GM21381 (cell line): ENCODE data around the gene ETS1.

Experiments used
- ATAC-seq: cut with Tn5 transposase; IDR thresholded peaks from one replicate; pipeline ENCODE4 v1.9.1; 2021; ENCODE audit warnings: mild to moderate bottlenecking, moderate library complexity; ENCODE audit not compliant: unreplicated experiment

The ETS1 gene

GRCh38 chr11:128587415-128587814, at the start of gene ETS1:
ETS1 (minus strand) TSS chr11:128587558; CDS start chr11:128573130, 14,428 bp downstream.
- no peak for ATAC-seq

- ATAC-seq = no peak
Observed at GRCh38 chr11:128634395-128634794, 47.0 kb upstream of the ETS1 start.

GRCh38 chr11:128633384-128633965, 46.1 kb upstream of the ETS1 start:
- no peak for ATAC-seq

- no peak for ATAC-seq
Observed at GRCh38 chr11:128632141-128632791, 44.9 kb upstream of the ETS1 start.

GRCh38 chr11:128630367-128631230, 43.2 kb upstream of the ETS1 start:
- ATAC-seq = peak; percentile 49

- no peak for ATAC-seq
Observed at GRCh38 chr11:128629516-128630106, 42.3 kb upstream of the ETS1 start.

GRCh38 chr11:128628686-128629085, 41.3 kb upstream of the ETS1 start:
- ATAC-seq = peak; percentile 35

- ATAC-seq = peak; percentile 29
Observed at GRCh38 chr11:128628325-128628673, 40.9 kb upstream of the ETS1 start.

- ATAC-seq = peak; percentile 42
Observed at GRCh38 chr11:128627666-128628324, 40.4 kb upstream of the ETS1 start.

GRCh38 chr11:128626913-128627665, 39.7 kb upstream of the ETS1 start:
- no peak for ATAC-seq

- no peak for ATAC-seq
Observed at GRCh38 chr11:128625746-128626145, 38.4 kb upstream of the ETS1 start.

- no peak for ATAC-seq
Observed at GRCh38 chr11:128625326-128625725, 38.0 kb upstream of the ETS1 start.

- ATAC-seq = no peak
Observed at GRCh38 chr11:128624269-128625175, 37.2 kb upstream of the ETS1 start.

- ATAC-seq = no peak
Observed at GRCh38 chr11:128623091-128623490, 35.7 kb upstream of the ETS1 start.

- no peak for ATAC-seq
Observed at GRCh38 chr11:128621601-128622501, 34.5 kb upstream of the ETS1 start.

GRCh38 chr11:128620309-128621100, 33.1 kb upstream of the ETS1 start:
- ATAC-seq = no peak

GRCh38 chr11:128619540-128620308, 32.4 kb upstream of the ETS1 start:
- no peak for ATAC-seq
